ENCODE data around the gene SPP2.

DNA sequence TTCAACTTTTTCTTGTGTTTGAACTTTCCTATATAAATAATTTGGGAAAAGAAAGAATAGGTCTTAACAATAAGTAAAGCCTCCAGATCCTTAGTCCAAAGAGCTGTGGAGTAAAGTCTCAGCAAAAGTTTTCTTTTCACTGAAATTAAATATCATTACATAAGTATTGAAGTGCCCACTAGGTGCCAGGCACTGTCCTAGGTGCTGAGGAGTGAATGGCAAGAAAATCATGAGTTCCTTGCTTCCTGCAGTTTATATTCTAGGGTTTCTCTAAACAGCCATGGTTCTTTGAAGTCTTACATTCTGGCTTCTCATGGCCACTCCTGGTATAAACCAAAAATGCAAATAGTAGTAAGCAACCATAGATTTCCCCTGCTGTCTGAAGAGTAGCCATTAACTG is 59.7 kb downstream of the SPP2 start:
- TF ChIP-seq POLR2A (IDR thresholded peaks at IDR 0.05; ENCODE audit: low read length) (no peak), GATA1 (IDR thresholded peaks at IDR 0.05; ENCODE audit: low read depth, low read length) (no peak)
